ENCODE data around the gene CFAP65.

DNA sequence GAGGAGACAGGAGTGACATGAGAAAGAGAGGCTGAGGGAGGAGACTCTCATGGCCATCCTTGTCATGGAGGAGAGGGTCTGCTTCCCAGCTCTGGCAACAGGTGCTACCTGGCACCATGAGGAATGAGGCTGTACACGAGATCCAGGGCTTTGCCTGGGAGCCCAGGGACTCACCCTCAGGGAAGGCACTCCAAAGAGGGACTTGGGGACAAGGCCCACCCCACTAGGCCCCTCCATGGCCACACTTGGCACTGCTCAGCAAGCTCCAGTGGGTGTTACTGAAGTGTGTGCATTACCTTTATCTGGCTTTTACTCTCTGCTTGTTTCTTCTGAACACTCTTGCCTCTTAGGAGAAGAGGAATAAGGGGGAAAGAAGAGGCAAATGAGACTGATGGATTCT, 2.7 kb downstream of the CFAP65 start:
- TF ChIP-seq, protein P1, sequence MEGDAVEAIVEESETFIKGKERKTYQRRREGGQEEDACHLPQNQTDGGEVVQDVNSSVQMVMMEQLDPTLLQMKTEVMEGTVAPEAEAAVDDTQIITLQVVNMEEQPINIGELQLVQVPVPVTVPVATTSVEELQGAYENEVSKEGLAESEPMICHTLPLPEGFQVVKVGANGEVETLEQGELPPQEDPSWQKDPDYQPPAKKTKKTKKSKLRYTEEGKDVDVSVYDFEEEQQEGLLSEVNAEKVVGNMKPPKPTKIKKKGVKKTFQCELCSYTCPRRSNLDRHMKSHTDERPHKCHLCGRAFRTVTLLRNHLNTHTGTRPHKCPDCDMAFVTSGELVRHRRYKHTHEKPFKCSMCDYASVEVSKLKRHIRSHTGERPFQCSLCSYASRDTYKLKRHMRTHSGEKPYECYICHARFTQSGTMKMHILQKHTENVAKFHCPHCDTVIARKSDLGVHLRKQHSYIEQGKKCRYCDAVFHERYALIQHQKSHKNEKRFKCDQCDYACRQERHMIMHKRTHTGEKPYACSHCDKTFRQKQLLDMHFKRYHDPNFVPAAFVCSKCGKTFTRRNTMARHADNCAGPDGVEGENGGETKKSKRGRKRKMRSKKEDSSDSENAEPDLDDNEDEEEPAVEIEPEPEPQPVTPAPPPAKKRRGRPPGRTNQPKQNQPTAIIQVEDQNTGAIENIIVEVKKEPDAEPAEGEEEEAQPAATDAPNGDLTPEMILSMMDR (IDR thresholded peaks at IDR 0.05) = no peak
- TF ChIP-seq POLR2A (IDR thresholded peaks at IDR 0.05) = no peak
